Cardiac muscle cell (in vitro differentiated cells and primary cell): ENCODE data around the gene GABBR1. TPM values are rescaled to one million over a fixed set of nuclear protein-coding genes. Genes with fewer than 3 reads are reported as not detected.

Source experiments
- DNase-seq, 2 donors: peaks; one replicate each; pipeline versions ENCODE4 v3.0.0 to v3.0.0-alpha.2; 2010 to 2017; ENCODE audit warnings: low read depth in 1 of 2, low spot score in 1 of 2
- H3K27ac ChIP-seq: fragments of 200-600 bp; sonication (generic); 2 replicates; pipeline ENCODE4 v1.5.1; 2016
- H3K27me3 ChIP-seq: fragments of 200-600 bp; sonication (generic); 2 replicates; pipeline ENCODE4 v1.6.0; 2016; ENCODE audit warnings: control low read depth
- H3K36me3 ChIP-seq: fragments of 200-600 bp; sonication (generic); 2 replicates; pipeline ENCODE4 v1.5.1; 2016; ENCODE audit warnings: control low read depth
- H3K4me1 ChIP-seq: fragments of 200-600 bp; sonication (generic); 2 replicates; pipeline ENCODE4 v1.8.1; 2017; ENCODE audit warnings: low read depth, mild to moderate bottlenecking, mixed run types
- H3K4me3 ChIP-seq: fragments of 200-600 bp; sonication (generic); 2 replicates; pipeline ENCODE4 v1.5.1; 2016; ENCODE audit warnings: mild to moderate bottlenecking
- H3K9me3 ChIP-seq: fragments of 200-600 bp; sonication (generic); 2 replicates; pipeline ENCODE4 v1.5.1; 2017; ENCODE audit warnings: low read depth, mild to moderate bottlenecking, control low read depth
- polyA plus RNA-seq: library from polyadenylated mRNA; unstranded; fragments of >200 nt; fragmentation: Nextera tagmentation; extraction: Ambion mirVana; gene quantifications from 2 replicates; pipeline ENCODE4 v1.2.1, GENCODE V29; 2016
- total RNA-seq: library from RNA; depleted of rRNA; stranded (reverse); fragments of >200 nt; gene quantifications from 2 replicates; pipeline ENCODE4 v1.2.3, GENCODE V29; 2016
- TF ChIP-seq, protein P1 (sequence below): IDR thresholded peaks from 2 replicates; pipeline ENCODE4 v1.5.1; 2012; ENCODE audit warnings: low read depth, mild to moderate bottlenecking, low read length

The GABBR1 gene
- total and polyA plus RNA-seq, 2 experiments from 2014 or later, result 67.0 to 101 TPM

DNA sequence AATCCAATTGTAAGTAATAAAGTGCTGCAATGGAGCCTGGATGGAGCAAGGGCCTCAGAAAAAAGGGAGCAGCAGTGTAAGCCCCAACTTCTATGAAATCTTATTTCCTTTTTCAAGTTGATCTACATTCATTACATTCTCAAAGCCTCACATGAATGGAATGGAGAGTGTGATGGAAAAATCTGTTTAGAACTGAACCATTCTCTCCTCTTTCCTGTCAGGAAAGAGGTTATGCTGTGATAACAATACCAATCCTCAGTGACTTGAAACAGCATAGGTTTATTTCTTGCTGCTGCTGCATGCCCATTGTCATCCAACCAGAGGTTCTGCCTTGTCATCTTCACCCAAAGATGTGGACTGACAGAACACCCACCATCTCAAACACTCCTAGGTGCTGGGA is 56.9 kb downstream of the GABBR1 start:
- DNase-seq, result no peak
- Histone ChIP-seq H3K27ac (no peak overlapping the region), H3K9me3 (no peaks in the 10 kb centered on the region), H3K4me1 (no peaks in the 10 kb centered on the region), H3K4me3 (no peak overlapping the region), H3K36me3 (no peaks in the 10 kb centered on the region), H3K27me3 (peaks cover under 1% of the 10 kb centered on the region)
- TF ChIP-seq, protein P1, sequence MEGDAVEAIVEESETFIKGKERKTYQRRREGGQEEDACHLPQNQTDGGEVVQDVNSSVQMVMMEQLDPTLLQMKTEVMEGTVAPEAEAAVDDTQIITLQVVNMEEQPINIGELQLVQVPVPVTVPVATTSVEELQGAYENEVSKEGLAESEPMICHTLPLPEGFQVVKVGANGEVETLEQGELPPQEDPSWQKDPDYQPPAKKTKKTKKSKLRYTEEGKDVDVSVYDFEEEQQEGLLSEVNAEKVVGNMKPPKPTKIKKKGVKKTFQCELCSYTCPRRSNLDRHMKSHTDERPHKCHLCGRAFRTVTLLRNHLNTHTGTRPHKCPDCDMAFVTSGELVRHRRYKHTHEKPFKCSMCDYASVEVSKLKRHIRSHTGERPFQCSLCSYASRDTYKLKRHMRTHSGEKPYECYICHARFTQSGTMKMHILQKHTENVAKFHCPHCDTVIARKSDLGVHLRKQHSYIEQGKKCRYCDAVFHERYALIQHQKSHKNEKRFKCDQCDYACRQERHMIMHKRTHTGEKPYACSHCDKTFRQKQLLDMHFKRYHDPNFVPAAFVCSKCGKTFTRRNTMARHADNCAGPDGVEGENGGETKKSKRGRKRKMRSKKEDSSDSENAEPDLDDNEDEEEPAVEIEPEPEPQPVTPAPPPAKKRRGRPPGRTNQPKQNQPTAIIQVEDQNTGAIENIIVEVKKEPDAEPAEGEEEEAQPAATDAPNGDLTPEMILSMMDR, result no peak

DNA sequence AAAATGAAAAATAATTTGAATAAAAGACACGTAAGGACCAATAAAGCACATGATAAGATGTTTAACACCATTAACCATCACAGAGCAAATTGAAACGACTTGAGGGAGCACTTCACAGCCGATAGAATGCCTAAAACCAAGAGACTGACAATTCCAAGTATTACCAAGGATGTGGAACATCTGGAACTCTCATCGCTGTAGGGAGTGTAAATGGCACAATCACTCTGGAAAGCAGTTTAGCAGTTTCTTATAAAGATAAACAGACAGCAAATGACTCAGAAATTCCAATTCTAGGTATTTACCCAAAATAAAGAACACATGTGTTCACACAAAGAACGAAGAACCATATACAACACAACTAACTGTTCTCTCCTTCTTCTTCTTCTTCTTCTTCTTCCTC is 65.0 kb downstream of the GABBR1 start:
- TF ChIP-seq, protein P1, result no peak
- Histone ChIP-seq H3K27me3 (peaks cover 16% of the 10 kb centered on the region), H3K27ac (no peak overlapping the region), H3K4me1 (no peaks in the 10 kb centered on the region), H3K9me3 (no peaks in the 10 kb centered on the region), H3K4me3 (no peak overlapping the region), H3K36me3 (no peaks in the 10 kb centered on the region)
- no peak for DNase-seq

DNA sequence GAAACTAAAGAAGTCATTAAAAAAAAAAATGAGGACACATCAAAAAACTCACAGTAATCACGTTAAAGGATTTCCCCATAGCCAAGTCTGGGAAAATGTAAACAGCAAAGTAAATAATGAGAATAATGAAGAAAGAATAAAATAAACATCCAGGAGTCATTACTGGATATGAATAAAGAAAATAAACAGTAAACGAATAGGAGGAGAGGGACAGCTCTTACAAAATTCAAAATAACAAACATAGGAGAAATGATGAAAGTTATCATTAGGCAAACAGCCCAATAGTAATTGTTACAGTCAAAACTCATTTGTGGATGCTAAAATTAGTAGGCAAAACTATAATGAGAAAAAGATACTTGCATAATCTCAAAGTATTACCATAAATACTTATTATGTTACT is 65.4 kb downstream of the GABBR1 start:
- no peak for DNase-seq
- H3K4me1 ChIP-seq, result no peaks in the 10 kb centered on the region
- H3K27me3 ChIP-seq, result peaks cover 16% of the 10 kb centered on the region
- no peaks in the 10 kb centered on the region for H3K9me3 ChIP-seq
- H3K36me3 ChIP-seq, result no peaks in the 10 kb centered on the region
- TF ChIP-seq, protein P1, result no peak
- no peak overlapping the region for H3K4me3 ChIP-seq
- H3K27ac ChIP-seq, result no peak overlapping the region

DNA sequence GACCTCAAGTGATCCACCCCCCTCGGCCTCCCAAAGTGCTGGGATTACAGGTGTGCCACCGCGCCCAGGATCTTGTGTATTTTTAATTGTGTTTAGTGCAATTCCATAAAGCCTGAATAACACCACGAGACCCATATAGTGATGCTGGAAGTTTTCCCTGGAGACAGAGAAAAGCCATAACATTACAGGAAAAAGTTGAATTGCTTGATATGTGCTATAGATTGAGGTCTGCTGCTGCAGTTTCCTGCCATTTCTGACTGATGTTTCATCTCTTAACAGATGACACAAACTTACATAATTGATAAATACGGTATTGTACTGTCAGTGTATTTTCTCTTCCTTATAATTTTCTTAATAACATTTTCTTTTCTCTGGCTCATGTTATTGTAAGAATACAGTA is 66.1 kb downstream of the GABBR1 start:
- no peaks in the 10 kb centered on the region for H3K36me3 ChIP-seq
- no peak overlapping the region for H3K4me3 ChIP-seq
- no peak overlapping the region for H3K27ac ChIP-seq
- DNase-seq, result no peak
- TF ChIP-seq, protein P1, result no peak
- no peaks in the 10 kb centered on the region for H3K9me3 ChIP-seq
- peaks cover 16% of the 10 kb centered on the region for H3K27me3 ChIP-seq
- no peaks in the 10 kb centered on the region for H3K4me1 ChIP-seq

DNA sequence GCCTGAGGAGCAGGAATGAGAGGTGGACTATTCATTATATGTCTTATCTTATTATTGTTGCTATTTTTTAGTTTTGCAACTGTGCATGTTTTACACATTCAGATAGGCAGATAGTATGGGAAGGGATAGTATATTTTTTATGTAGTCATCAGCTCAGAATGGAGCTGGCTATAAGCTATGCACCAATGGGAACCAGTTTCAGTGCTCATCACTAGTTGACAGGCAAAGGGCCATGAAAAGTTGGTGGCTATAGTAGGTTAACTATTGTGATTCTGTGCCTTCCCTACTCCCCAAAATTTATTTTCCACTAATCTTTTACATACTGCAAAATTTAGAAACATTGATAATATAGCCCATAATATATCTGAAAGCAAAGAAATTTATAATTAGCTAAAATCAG is 68.1 kb downstream of the GABBR1 start:
- Histone ChIP-seq H3K9me3 (no peaks in the 10 kb centered on the region), H3K36me3 (no peaks in the 10 kb centered on the region), H3K4me3 (no peak overlapping the region), H3K27ac (no peak overlapping the region), H3K4me1 (no peaks in the 10 kb centered on the region), H3K27me3 (peaks cover 11% of the 10 kb centered on the region)
- TF ChIP-seq, protein P1, result no peak
- no peak for DNase-seq

DNA sequence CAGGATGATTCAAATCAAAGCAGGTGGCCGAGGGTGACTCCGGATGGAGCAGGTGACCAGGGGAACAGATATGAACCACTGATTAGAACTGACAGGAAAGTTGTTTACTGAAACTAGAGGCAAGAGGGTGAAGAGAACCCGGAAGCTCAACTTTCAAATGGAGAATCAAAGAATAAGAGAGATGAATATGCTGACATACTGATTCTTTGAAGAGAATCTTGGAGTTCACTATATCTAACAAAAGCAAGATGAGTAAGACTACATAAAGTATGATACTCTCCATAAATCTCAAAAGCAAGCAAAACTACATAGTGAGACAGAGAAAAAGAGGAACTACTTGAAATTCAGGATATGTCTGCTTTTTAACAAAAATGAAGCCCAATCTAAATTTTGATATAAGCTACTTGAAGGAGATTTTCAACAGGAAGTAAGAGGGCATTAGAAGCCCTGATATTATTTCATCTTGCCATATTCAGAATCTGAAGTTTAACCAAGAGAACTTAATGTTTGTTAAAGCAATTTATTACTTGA is 69.5 kb downstream of the GABBR1 start:
- no peaks in the 10 kb centered on the region for H3K4me1 ChIP-seq
- no peak for DNase-seq
- H3K4me3 ChIP-seq, result no peak overlapping the region
- no peaks in the 10 kb centered on the region for H3K9me3 ChIP-seq
- TF ChIP-seq, protein P1, result no peak
- H3K36me3 ChIP-seq, result no peaks in the 10 kb centered on the region
- peaks cover 9% of the 10 kb centered on the region for H3K27me3 ChIP-seq
- no peak overlapping the region for H3K27ac ChIP-seq
